GM19395 (cell line): ENCODE measurements around the gene CDC42EP2.

Experiments
- ATAC-seq: cut with Tn5 transposase; IDR thresholded peaks from one replicate; pipeline ENCODE4 v1.9.1; 2021; ENCODE audit warnings: mild to moderate bottlenecking, moderate library complexity; ENCODE audit not compliant: unreplicated experiment

CDC42EP2 gene, protein sequence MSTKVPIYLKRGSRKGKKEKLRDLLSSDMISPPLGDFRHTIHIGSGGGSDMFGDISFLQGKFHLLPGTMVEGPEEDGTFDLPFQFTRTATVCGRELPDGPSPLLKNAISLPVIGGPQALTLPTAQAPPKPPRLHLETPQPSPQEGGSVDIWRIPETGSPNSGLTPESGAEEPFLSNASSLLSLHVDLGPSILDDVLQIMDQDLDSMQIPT

DNA sequence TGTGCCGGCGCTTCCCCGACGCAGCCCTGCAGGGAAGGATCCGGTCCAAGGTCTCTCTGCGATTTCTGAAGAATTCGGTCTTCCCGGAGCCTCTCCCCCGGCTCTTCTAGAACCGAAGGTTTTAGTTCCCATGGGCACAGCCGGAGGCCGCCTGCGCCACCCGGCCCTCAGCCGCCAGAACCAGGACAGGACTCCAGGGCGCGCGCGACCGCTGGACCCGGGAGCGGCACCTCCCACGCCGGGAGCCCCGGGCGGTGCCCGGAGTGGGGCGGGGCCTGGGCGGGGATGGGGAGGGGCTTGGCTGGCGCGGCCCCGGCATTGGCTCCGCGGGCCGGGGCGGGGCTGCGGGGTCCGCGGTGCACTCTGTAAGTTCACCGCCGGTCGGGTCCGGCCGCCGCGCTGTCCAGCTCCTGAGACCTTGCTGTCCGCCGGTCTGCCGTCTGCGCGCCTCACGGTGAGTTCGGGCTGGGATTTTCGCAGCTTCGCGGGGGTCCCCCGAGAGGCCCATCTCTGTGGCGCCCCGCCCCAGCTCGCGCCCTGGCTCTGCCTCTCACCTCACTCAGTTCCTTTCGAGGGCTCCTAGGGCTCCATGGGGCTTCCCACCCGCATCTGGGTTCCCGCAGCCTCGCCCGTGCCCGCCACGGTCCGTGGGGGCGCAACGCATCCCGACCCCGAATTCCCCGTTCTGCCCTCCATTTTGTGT is at the start of gene CDC42EP2:
Gene CDC42EP2, plus strand, starts transcription at position 366 of the 703 bp plus-strand sequence. CDS start 6,033 bp downstream, outside the sequence.
- peak; percentile 63 for ATAC-seq

DNA sequence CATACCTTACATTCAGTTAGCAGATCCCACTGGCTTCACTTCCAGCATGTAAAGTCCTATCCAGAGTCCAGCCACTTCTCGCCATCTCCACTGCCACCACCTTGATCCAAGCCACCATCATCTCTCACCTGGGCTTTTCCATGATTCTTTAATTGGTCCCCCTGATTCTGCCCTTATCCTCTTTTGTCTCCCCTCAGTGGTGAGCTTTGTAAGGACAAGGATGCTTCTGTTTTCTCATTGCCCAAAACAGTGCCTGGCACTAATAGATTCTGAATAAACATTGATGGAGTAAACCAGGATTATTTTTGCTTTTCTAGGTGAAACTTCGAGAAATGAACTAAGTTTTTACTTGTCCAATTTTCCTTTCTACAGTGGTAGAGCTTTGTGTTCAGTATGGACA is 48.5 kb upstream of the CDC42EP2 start:
- ATAC-seq = no peak

DNA sequence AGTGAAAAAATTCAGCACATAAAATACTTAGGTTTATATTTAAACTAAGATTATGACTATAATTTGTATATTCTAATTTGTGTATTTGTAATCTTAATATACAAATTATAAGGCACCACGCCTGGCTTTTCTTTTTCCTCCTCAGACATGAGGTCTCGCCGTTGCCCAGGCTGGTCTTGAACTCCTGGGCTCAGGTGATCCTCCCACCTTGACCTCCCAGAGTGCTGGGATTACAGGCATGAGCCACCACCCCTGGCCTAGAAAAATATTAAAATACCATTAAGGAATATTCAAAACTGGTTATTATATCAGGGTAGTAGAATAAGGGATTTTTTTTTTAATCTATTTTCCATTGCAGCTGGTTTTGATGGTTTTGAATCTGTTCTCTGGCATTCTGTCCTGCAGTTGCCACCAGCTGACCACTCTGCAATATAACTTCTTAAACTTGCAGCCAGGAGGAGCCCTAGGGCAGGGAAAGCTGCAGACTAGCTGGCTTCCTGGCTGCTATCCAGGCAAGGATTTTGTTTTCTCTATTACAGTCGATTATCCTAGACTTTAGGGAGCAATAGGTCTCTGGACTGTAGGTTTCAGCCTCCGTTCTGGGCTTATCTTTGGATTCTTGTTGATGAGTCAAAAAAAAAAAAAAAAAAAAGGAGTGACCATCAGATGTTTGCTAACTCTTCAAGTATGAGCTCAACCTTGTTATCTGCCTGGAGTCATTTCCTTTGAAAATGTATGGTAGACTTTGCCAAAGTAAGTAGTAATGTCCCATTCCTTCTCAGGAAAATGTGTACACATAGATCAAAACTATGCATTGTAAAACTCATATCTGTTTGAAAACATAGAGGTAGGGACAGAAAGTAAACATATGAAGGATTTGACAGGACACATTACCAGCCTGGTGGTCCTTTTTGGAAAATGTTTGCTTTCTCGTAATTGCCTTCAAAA is 39.7 kb upstream of the CDC42EP2 start:
- no peak for ATAC-seq

DNA sequence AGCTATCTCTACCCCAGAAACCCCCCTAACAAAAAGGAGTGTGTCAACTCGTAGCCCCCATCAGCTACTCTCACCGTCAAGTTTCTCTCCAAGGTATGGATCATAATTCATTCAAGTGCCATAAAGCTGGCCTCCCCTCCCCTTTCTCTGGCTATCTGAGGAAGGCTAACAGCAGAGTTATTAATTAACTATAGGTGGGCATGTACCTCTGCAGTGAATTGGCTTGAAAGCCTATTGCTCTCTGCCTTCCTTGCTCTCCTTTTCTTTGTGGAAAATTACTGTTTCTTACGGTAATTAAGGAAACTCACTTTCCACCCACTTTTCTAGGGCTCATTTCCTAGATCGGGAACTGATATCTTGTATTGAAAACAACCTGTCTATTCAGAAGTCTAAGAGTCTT is 38.8 kb upstream of the CDC42EP2 start:
- no peak for ATAC-seq

DNA sequence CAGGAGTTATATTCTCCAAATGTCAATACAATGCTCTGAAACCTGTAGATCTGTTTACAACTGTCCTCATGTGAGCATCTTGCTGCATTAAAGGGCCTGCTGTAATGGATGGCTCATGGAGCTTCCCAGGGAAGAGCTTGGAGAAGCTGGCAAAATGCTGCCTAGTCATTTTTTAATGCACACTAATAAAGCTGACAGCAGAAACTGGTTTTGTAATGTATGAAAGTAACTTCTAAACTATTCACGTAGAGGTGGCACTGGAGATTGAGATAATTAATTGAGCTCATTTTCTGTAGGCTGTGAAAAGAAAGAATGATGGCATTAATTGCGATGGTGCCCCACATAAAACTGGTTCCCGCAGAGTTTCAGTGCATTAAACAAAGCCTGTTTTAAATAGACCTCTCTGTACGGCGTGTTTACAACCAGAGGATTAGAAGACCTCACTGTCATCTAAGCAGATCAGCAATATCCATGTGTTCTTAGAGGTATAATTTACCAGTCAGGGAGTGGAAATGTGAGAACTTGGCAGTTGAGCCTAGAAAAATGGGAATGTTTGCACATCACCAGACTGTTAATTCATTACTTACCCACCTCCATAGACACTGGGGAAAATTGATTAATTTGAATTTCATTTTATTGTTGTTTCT is 36.9 kb upstream of the CDC42EP2 start:
- no peak for ATAC-seq

DNA sequence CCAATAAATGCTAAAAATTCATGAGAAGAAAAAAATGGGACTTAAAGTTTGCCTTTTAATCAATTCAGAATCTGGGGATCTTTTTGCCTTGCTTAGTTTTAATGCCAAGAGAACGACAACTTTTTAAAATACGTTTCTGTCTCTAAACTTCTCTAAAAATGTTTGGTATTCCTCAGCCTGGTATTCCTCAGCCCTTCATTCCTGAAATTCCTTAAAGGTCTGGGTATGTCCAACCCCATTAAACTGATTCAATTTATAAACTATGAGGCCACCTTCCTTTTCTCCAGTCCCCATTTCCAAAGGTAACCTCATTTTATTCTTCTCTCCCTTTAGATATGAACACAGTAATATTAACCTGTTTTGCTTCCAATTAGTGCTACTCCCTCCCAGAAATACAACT is 36.3 kb upstream of the CDC42EP2 start:
- no peak for ATAC-seq

DNA sequence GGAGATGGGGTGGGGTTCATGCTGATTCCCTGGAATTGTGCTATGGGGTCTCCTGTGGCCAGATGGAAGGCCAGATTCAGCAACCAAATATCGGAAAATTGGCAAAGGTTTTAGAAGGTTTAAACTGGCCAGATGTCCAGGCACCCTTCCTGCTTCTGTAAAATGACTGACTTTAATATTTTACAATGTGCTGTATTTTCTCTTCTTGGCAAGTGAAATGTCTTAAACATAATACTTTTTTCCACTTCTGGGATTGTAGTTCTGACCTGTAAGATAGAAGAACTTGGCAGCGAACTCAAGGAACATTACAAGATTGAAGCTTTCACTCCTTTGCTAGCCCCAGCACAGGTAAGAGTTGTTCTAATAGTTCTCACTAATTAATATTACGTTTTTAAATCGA is 35.4 kb upstream of the CDC42EP2 start:
- no peak for ATAC-seq

DNA sequence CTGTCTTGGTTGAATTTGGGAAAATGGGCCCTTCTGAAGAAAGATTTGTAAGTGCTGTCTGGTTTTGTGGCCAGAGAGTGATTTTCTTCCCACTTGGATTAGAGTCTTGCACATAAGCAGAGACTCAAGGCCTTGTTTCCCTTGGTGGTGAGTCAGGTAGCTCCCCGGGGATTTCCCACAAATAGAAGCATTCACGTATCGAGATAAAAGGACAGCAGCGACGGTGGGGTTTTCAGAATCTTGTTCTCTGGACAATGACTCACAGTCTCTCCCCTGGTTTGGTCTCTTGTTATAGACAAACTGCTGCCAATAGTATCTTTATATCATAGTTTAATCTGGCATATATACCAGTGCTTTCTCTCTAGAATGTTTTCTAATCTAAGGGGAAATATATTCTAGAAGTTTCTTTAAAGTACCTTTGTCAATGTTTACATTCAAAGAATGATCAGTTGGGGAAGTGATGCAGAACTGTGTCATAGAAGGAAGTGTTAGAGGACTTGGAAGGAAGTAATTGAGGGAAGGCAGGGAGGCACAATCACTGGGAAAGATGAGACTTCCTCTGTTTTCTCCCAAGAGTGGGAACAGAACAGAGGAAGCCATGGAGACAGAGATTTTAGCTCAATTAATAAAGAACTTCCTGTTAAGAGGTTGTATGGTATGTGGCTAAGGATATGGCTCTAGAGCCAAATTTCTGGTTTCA is 34.8 kb upstream of the CDC42EP2 start:
- no peak for ATAC-seq

DNA sequence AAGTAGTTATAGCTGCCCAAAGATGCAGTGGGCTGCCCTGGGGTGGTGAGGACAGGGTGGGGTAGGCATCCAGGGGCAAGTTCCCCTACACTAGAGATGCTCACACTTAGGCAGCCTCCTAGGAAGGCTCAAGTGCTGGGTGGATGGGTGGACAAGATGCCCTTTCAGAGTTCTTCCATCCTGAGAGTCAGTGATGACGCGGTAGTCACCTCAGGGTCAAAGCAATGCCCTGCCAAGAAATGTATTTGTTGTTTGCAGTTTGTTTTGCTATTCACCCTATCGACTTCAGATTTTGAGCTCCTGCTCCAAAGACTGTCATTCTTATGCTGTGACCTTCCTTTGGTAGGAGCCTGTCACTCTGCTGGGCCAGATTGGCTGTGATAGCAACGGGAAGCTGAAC is 34.0 kb upstream of the CDC42EP2 start:
- no peak for ATAC-seq

DNA sequence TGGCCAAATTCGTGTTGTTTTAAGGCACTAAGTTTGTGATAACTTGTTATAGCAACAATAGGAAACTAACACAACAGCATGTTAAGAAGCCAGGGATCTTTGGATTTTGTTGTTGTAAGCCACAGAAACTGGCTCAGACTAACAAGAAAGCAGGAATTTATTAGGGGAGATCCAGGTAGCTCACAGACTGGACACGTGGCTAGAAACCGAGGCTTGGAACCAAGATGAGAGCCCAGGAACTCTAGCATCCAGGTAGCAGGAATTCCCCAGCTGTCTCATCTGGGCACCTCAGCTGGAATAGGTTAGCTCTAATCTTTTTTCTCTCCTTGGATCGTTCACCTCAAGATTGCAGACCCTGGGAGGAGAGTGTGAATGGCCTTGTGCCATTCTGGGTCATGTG is 28.0 kb upstream of the CDC42EP2 start:
- no peak for ATAC-seq

DNA sequence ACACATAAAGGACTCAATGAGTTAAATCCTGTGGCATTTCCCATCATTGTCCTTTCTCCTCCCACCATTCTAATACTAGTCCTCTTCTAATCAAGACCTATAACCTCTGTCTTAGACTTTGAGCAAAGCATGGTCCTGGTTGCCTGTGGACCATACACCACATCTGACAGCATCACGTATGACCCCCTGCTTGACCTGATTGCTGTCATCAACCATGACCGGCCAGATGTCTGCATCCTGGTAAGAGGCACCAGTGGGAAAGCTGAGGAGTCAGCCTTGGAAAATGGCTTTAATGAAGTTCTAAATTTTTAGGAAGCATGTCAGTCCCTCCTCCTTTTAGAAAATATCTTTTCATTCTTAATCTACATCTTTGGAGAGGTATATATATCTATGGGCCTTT is 27.1 kb upstream of the CDC42EP2 start:
- no peak for ATAC-seq

DNA sequence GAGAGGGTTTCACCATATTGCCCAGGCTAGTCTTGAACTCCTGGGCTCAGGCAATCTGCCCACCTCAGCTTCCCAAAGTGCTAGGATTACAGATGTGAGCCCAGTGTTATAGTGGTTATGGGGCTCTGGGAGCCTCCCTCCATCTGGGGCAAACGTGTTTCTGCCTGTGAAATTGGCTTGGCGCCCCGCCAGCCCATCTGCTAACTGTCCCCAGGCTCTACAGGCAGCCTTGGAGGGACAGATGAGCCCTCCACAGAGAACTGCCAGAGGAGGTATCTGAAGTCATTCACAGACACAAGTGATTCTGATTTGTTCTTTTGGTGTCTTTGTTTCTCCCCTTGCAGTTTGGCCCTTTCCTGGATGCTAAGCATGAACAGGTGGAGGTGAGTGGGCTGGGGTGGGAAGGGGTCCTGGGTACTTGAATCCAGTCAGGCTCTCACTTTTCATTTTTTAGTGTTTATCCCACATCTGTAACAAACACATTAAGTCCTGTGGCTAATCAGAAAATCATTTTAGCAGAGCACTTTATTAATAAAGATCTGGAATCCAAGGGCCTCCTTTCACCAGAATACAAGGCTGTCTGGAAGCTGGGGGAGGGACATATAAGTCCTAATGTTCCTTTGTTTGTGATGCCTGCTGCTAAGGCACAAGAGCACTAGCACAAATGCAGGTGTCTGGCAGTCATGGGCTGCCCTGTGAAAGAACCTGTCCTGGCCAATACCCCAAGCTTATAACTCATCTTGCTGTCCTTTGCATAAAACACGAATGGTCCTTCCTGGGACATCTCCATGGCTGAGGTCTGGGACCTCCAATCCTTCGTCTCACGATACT is 25.7 kb upstream of the CDC42EP2 start:
- ATAC-seq = no peak

DNA sequence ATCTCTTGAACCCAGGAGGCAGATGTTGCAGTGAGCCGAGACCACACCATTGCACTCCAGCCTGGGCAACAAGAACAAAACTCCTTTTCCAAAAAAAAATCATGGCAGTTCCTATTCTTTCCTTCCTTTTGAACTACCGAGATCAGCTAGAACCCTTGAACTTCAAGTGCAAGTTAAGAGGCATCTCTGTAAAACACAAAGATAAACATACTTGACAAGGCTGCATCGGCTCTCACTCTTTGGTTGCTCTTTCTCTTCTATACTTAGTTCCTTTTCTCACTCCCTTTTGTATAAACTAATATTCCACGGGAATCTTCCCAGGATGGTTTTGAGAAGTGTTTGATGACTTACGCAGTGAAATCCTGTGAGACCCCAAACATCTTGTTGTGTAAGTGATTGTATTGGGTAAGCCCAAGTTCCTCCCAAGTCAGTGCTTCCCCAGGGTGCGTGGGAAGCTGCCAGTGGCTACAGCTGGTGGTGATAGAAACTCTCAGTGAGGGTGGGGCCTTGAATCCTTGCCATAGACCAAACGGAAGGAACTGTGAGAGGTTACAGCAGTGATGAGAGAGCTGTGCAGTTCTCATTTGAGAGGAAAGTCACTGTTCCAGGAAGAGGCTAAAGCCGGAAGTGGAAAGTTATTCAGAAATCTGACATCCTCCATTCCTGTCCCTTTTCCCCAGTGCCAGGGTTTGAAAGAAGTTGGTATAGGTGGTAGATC is 24.1 kb upstream of the CDC42EP2 start:
- ATAC-seq = peak; percentile 61

DNA sequence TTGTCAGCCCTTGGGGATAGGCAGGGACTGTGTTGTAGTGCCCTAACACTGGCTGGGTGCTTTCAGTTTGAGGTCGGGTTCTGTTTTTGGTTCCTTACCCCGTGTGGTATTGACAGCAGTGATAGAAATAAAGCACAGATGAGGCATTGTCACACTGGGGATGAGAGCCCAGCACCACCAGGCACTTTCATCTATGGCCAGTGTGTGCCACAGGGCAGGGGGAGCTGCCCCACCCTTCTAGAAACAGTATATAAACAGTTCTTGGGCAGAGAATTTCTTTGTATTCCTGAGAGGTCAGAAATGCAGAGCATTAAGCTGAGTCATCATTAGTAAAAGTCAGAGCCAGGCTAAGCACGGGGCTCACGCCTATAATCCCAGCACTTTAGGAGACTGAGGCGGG is 23.1 kb upstream of the CDC42EP2 start:
- no peak for ATAC-seq

DNA sequence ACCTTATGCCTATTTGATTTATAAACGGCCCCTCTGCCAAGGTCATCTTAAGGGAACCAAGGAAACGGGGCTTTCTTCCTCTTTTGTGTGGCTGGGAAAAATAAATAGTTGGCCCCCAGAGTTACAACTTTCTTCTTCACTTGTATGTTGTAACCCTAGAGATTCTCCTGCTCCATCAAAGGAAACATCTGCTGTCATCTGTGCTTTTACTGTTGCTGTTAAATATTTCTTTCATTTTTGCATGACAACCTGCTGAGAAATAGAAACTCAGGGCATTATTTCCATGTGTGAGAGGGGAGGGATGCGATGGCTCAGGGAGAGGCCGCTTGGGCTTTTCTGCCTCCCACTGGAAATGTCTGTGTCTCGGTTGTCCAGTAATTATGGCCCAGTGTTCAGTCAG is 21.8 kb upstream of the CDC42EP2 start:
- ATAC-seq = no peak

DNA sequence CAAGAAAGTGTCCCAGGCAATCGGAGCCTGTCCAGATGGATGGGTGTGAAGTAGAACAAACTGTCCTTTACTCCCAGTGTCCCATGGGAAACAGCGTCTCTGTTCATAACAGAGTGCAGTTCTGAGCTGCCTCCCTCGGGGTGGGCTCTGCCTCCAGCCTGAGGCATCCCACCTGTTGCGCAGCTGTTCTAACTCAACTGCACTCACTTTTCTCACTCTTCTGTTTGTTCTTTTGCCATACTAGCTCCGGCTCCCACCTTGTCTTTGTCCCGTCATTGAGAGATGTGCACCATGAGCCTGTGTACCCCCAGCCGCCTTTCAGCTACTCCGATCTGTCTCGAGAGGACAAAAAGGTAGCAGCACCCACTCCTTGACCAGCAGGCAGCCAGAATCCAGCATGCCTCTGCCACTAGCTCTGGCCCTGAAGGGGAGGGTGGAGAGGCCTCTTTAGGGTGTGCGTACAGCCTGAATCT is 20.7 kb upstream of the CDC42EP2 start:
- ATAC-seq = no peak

DNA sequence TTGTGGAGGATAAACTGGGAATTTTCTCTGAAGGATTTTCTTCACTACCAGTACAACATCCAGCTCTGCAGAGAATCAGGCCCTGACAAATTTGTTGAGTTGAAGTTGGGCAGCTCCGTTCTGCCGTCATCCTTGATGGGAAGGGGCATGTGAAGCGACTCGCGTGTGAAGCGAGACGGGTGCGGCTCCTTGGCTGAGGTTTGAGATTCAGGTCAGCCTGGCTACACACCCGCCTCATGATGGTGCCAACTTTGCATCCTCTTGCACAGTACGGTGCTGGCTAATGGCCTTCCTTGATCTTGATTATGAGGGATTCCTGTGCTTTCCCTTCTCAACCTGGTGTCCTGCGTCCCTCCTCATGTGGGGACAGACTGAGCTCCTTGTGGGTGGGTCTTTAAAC is 19.7 kb upstream of the CDC42EP2 start:
- ATAC-seq = no peak

DNA sequence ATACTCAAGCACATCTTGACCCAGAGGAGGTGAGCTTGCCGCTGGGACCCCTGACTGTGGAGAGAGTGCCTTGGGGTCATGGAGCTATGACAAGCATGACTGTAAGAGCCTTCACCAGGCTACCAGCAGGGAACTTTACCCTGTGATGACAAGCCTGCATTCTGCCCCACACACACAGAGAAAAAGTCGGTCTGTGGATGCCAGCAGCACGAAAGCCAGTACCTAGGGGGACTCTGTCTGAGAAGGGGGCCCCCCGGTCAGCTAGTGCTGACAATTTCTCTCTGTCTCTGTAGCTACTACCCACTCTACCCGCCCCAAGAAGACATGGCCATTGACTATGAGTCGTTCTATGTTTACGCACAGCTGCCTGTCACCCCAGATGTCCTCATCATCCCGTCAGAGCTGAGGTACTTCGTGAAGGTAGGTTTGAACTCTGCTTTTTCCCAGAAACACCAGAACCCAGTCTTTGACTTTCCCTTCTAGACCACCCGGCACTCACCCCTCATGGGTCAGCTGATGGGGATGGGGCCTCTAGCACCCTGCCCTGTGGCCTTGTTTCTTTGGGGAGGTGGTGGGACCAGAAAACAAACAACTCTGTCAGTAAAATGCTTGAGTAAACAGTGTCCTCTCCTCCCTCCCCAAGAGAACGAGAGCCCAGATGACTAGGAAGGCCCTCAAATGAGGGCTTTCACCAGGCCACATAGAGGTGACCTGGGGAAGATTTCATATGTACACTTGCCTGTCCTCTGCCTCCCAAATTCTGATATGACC is 18.9 kb upstream of the CDC42EP2 start:
- ATAC-seq = no peak
